Left cardiac atrium (tissue), 4 donors: ENCODE data around the gene TMC6. TPM values are rescaled to one million over a fixed set of nuclear protein-coding genes. Genes with fewer than 3 reads are reported as not detected.
"Not testable (repeated sequence)": the region's sequence is repeated elsewhere in the genome, so short reads cannot be mapped to it uniquely, and the experiment has no call there.

Experiments used
- ATAC-seq, 2 donors: fragments of 200-7000 bp; cut with Tn5 transposase; one replicate each; pipeline ENCODE4 v1.9.1; 2020; ENCODE audit warnings: mild to moderate bottlenecking in 2 of 2, moderate library complexity in 2 of 2
- DNase-seq: peaks from one replicate; pipeline ENCODE4 v3.0.0-alpha.2; 2020
- intact Hi-C, 2 donors: fragments of 100-400 bp; cut with DNase I; formaldehyde crosslinking; loops; one replicate each; pipeline versions ENCODE4 v1.14.1 to v1.15.1; 2022 to 2023
- long read RNA-seq: library from polyadenylated mRNA; unstranded; transcript quantifications from one replicate; pipeline ENCODE4 v2.0.0, GENCODE V29; 2021
- total RNA-seq, 2 donors: library from RNA; stranded (reverse); fragmentation: NEBNext Ultra II Directional; extraction: Animal tissue kit (Norgen Biotek cat#: 25700); gene quantifications; one replicate each; pipeline ENCODE4 v1.2.1, GENCODE V29; 2021
- donor health status: DM: no; HTN: yes; CAD: no.
- donor health status: DM: no; HTN: yes; CAD: no; lungs with severe emphysema.
- donor health status: DM: yes; HTN: yes; CAD: no.
- donor health status: Dilated cardiomyopathy.

Gene TMC6
- 10 to 100 TPM; 24.9 to 32.0 TPM for total RNA-seq
- long read RNA-seq, full-length matches to known transcripts = 8 of 35 reads
- long read RNA-seq, partial matches to known transcripts = 11 of 35 reads
- long read RNA-seq, other reads (novel, unspliced or antisense) = 16 of 35 reads

DNA sequence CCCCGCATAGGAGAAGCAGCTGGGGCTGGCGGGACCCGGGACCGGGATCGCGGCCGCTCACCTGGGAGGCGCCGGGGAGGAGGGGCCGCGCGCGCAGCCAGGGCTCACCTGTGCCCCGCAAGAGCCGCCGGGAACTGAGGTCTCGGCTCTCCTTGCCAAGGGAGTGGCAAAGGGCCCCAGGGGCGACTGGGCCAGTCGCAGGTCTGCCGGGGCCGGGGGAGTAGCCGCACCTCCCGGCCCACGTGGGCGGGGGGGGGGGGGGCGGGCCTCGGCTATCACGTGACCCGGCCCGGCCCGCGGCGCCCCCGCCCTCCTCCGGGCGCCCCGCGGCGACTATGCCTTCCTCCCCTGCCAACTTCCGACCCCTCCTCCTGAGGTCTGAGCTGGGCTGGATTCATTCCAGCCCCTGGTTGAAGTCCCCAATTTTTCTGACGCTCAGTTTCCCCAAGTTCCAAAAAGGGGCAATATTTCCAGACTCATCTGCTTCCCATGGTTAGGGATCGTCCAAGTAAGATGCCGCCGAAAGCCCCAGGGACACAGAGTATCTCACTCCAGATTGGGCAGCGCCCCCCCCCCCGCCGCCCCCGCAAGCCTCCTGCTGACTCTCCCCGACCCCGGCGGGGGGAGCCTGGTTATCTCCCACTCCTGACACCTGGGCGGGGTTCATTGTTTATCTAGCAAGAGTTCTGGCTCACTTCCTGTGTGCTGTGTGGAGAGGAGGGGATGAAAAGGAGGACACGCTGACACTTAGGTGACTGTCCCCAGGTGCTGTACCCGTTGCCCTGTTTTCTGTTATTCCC is at the start of gene TMC6:
TSS of gene TMC6 (minus strand) at position 205 of the 800 bp plus-strand sequence. CDS start 1,923 bp downstream, outside the sequence.
- intact Hi-C loops = loop anchor here in 1 of 2 donors (5.0 kb wide), 1 partner anchor 49 kb away; no protein-coding TSS in a partner anchor
- DNase-seq (peak; percentile 61), ATAC-seq (peak; percentile 41)

- peak; percentile 42 to 43 for ATAC-seq
- intact Hi-C loops = loop anchor here (1.0 to 5.0 kb wide), 4 partner anchors 44 to 64 kb away; partner anchors contain the start of genes TMC6 (in 1 of the 2) and TMC8 (in 1 of the 2)
- peak; percentile 77 for DNase-seq
Measured at GRCh38 chr17:78176548-78177025, 48.0 kb upstream of the TMC6 start.

- intact Hi-C loops = loop anchor here (5.0 kb wide), 3 partner anchors 43 to 63 kb away; partner anchors contain the start of genes TMC6 (in 1 of the 2) and TMC8 (in 1 of the 2)
- DNase-seq = no peak
- no peak for ATAC-seq
Measured at GRCh38 chr17:78175643-78175981, 47.1 kb upstream of the TMC6 start.

DNA sequence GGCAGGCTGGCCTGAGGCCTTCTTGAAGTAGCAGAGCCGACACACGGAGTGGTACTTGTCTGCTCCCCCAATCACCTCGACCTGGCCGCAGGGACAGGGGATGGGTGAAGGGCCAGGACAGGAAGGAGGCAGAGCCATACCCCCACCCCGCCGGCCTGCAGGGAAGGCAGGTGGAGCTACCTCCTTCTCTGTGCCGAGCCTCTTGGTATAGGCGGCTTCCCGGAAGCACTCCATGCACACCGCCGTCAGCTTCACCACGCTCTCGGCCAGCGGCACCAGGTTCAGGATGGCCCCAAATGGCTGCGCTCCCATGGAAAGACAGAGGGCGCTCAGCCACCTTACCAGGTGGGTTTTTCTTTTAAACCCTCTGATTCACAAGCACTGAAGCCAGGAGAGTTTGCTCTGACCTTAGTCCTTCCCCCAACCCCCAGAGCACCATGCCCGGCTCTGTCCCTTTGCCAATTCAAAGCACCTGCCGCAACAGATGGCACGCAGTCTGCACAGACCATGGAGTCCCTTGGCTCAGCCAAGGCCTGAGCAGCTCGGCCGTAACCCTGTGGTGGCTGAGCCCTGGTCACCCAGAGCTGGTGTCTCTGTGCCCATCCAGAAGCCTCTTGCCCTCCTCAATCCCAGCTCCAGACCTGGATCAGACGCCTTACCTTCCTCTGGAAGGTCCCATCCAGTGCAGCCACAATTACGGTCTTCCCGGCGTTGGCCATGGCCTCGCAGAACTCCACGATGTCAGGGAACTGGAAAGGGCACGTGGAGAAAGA is 46.5 kb upstream of the TMC6 start:
- no peak for ATAC-seq
- DNase-seq = no peak
- intact Hi-C loops = loop anchor here (5.0 kb wide), 3 partner anchors 43 to 63 kb away; partner anchors contain the start of genes TMC6 (in 1 of the 2) and TMC8 (in 1 of the 2)

DNA sequence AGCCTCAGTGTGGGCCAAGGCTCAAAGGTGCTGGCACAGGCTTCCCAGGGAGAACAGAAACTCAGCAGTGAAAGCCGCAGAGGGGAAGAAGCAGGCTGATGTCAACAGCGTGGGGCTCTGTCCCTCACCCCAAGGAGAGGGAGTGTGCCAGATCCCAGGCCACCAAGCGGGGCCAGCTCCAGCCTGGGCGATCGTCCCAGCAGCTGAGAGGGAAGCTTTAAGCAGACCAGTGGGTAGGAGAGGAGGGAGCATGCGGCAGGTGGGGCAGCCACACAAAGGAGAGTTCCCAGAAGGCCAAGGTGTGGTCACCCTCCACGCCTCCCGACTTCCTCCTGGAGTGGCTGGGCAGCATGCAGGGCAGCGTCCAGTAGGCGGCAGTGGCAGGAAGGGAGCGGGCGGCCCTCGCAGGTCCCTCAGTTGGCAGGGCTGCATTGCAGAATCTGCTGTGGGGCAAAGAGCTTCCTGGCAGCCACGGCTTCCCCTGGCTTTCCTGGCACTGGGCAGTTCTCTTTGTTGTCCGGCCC is 45.9 kb upstream of the TMC6 start:
- ATAC-seq (peak; percentile 66 to 67), DNase-seq (peak; percentile 83)
- intact Hi-C loops = no loop called here

DNA sequence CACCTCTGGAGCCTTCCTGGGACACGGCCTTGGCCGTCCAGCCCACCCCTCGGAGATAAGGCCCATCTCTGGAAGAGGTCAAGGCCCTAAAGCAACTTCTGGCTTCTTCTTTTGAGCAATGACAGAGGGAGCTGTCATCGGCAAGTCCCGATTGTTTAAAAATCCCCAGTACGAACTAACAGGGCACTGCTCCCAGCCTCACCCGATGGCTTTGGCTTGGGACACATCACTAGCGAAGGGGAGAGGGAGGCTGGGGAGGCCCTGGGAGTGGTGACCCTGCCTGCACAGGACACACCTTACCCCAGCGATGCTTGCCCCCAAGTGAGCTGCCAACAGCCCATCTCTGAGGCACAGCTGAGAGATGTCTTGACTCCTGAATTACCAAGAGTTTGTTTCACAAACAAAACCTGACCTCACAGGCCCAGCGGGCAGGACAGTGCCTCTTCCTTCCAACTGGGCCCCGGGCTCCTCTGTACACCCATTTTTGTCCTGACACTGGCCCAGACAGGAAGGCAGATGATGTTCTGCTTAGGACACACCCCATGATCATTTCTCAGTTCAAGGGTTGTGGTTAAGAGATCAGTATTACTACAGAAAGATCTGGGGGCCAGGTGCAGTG is 44.7 kb upstream of the TMC6 start:
- ATAC-seq (peak in 1 of 2 donors; percentile 4), DNase-seq (no peak)

DNA sequence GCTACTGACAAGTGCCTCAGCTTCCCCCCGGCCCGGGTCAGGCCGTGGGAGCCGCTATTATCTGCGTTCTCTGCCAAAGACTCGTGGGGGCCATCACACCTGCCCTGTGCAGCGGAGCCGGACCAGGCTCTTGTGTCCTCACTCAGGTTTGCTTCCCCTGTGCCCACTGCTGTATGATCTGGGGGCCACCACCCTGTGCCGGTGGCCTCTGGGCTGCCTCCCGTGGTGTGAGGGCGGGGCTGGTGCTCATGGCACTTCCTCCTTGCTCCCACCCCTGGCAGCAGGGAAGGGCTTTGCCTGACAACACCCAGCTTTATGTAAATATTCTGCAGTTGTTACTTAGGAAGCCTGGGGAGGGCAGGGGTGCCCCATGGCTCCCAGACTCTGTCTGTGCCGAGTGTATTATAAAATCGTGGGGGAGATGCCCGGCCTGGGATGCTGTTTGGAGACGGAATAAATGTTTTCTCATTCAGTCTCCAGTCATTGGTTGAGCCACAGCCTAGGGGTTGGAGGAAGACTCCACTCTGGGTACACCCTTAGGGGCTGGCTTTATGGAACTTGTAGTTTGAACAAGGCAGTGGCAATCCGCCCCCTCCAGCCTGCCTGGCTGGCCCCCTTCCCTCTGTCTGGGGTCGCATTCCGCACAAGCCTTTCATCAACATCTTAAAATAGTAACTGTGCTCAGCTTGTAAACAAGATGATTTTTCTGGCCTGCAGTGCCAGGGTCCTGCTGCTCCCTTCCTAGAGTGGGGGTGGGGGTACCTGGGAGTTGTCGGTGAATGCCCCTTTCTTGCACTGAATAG is 43.9 kb upstream of the TMC6 start:
- ATAC-seq = peak; percentile 9 to 32
- peak; percentile 52 for DNase-seq
- intact Hi-C loops = no loop called here

More for the DNA sequence above, 44.7 kb upstream of the TMC6 start:
- intact Hi-C loops = no loop called here

GRCh38 chr17:78171591-78172248 is 43.2 kb upstream of the TMC6 start:
- ATAC-seq, intact Hi-C loops, DNase-seq: not testable (repeated sequence)

DNA sequence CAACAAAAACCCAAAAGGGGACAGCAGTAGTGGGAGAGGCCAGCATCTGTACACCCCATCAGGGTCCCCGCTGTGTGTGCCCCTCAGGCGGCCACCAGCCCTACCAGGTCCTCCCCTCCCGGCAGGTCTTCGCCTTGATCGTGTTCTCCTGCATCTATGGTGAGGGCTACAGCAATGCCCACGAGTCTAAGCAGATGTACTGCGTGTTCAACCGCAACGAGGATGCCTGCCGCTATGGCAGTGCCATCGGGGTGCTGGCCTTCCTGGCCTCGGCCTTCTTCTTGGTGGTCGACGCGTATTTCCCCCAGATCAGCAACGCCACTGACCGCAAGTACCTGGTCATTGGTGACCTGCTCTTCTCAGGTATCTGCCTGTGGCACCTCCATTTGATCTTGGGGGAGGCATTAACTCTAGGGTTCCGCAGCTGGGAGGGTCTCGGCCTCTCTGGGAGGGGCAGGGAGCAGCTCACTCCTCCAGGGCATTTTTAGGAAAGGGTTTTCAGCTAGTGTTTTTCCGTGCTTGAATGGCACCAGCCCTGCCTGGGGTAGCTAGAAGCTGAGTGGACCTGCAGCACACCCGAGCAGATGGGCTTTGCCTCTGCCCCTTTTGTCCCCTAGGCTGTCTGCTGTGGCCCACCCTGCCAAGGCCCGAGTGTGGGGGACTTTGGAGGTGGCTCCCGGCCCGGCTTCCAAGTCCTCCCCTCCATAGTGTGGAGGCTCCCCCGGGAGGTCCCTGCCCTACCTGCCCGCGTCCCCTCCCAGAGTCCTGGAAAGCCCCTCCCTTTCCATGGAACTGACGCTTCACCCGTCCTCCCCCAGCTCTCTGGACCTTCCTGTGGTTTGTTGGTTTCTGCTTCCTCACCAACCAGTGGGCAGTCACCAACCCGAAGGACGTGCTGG is 42.4 kb upstream of the TMC6 start:
- ATAC-seq (no peak), DNase-seq (no peak)
- intact Hi-C loops = no loop called here

- ATAC-seq = peak; percentile 34 to 44
- intact Hi-C loops = no loop called here
- DNase-seq = peak; percentile 66
Measured at GRCh38 chr17:78168903-78169793, 40.6 kb upstream of the TMC6 start.

- intact Hi-C loops = no loop called here
- DNase-seq = peak; percentile 85
- ATAC-seq = peak; percentile 75 to 83
Measured at GRCh38 chr17:78168242-78168902, 39.8 kb upstream of the TMC6 start, which contains the start of gene SYNGR2. SYNGR2 (plus strand) TSS chr17:78168581; CDS start chr17:78168617, 36 bp downstream.

DNA sequence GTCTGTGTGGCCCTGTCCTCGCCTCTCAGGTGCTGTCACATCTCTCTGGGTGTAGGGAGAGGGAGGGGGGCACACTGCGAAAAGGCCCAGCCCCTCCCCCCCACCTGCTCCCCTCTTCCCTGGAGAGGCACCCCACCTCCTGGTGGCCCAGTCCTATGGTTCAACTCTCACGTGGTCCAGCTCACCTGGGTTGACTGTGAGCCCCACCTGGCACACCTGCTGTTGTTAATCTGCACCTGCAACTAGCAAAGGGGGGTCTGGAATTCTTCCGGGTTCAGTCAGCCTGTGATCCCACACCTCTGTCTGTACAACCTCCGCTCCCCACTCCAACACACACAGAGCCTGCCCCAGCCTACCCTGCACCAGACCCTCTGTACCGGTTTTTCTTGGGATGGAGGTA is 37.9 kb upstream of the TMC6 start:
- intact Hi-C loops = no loop called here
- no peak for ATAC-seq
- DNase-seq = no peak

DNA sequence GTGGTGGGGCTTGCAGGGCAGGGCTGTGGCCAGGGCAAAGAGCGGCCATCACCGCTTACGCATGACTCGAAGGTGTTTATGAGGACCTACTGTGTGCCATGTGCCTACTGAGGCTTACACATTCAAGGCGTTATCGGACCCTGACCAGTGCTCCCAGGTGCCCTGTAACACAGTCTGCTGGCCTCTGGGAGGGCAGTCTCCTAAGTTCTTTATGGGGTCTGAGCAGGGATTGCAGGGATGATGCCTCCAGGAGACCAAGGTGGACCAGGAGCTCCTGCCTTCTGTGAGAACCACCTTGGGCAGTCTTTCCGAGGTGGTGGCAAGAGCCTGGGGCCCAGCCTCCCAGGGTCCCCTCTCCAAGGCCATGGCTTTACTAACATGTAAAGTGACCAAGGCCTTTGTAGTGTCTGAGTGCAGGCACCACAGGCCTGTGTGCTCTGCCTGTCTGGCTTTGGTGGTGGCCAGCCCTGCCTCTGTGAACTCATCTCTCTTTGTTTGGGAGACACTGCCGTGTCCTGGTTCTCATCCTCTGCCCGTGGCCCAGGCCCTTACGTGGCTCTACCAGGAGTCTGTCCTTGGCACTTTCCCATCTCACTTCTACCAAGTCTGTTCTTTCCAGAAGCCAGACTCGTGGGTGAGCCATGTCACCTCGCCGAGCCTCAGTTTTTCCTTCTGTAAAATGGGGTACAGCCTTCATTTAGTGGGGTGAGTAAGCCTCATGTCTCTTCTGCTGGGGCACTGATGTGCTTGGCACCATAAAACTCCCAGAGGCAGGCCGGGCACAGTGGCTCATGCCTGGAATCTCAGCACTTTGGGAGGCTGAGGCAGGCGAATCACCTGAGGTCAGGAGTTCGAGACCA is 36.4 kb upstream of the TMC6 start:
- intact Hi-C loops = no loop called here
- ATAC-seq (no peak), DNase-seq (no peak)
